ENCODE data around the gene PAX6. TPM values are rescaled to one million over a fixed set of nuclear protein-coding genes. Genes with fewer than 3 reads are reported as not detected.

Gene PAX6
- total RNA-seq, 1 donor = not detected

DNA sequence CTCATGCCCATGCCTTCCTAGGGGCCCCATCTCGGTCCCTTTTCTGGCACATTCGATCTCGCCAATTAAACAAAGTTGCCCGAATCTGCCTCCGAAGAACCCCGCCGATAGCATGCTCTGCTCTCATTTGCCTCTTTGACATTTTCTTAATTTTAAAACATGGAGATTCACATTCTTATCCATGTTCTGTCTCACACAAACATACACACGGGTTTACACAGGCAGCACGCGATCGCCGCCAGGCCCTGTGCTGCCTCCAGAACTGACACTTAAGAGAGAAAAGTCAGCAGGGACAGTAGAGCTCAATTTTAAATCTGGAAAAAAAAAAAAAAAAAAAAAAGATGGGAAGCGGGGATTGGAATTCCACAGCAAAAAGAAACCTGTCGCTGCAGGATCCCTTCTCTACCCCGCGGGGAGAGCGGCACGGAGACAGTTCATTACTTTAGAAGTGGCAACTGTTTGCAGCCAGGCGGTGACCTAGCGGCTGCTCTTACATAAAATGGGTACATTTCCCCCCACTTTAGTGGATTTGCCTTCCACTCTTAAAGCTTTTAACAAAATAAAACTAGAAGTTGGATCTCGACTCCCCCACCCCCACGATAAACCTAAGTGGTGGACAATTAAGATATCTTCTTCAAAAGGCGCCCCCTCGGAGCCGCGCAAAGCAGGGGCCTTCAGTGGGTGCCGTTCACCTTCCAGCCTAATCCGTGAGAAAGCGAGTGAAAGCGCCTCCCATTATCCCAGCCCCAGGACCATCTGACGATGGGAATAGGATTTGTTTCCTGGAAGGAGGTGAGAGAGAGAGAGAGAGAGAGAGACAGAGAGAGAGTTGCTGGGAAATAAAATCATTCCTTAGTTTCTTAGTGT, 13.7 kb downstream of the PAX6 start:
- no peak overlapping the region for H3K4me3 ChIP-seq (ENCODE audit: low read depth, low read length)
- TF ChIP-seq, protein P1, sequence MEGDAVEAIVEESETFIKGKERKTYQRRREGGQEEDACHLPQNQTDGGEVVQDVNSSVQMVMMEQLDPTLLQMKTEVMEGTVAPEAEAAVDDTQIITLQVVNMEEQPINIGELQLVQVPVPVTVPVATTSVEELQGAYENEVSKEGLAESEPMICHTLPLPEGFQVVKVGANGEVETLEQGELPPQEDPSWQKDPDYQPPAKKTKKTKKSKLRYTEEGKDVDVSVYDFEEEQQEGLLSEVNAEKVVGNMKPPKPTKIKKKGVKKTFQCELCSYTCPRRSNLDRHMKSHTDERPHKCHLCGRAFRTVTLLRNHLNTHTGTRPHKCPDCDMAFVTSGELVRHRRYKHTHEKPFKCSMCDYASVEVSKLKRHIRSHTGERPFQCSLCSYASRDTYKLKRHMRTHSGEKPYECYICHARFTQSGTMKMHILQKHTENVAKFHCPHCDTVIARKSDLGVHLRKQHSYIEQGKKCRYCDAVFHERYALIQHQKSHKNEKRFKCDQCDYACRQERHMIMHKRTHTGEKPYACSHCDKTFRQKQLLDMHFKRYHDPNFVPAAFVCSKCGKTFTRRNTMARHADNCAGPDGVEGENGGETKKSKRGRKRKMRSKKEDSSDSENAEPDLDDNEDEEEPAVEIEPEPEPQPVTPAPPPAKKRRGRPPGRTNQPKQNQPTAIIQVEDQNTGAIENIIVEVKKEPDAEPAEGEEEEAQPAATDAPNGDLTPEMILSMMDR (IDR thresholded peaks at IDR 0.05; ENCODE audit: insufficient read depth, low read depth, low read length) = no peak
- DNase-seq (ENCODE audit: low read depth) = no peak

DNA sequence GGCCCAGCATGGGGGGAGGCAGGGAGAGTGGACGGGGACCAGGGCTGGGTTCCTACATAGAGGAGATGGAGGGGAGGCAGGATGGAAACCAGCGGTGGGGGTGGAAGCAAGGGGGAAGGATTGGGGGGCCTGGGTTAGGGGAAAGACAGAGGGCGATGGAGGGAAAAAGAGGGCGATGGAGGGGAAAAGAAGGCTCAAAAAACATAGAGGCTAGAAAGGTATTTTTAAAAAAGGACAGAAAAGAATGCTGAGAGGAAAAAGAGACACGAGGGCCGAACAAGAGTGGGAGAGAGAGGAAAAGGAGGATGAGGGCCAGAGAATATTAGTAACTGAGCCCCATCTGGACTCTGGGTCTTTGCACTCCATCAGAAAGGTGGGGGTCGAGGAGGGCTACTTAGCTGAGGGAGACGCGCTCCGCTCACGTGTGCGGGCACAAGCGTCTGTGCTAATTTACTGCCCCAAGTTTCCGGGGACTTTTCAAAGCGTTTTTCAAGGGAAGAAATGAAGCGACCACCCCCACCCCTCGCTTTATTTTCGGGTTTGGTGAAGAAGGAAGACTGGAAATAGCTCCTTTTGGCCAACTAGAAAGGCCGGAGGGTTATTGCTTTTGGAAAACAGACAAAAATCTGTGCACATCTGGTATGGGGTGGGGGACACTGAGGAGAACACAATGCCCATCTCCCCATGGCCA, 14.5 kb downstream of the PAX6 start:
- no peak overlapping the region for H3K4me3 ChIP-seq (ENCODE audit: low read depth, low read length)
- TF ChIP-seq, protein P1 (IDR thresholded peaks at IDR 0.05; ENCODE audit: insufficient read depth, low read depth, low read length) = no peak
- no peak for DNase-seq (ENCODE audit: low read depth)

DNA sequence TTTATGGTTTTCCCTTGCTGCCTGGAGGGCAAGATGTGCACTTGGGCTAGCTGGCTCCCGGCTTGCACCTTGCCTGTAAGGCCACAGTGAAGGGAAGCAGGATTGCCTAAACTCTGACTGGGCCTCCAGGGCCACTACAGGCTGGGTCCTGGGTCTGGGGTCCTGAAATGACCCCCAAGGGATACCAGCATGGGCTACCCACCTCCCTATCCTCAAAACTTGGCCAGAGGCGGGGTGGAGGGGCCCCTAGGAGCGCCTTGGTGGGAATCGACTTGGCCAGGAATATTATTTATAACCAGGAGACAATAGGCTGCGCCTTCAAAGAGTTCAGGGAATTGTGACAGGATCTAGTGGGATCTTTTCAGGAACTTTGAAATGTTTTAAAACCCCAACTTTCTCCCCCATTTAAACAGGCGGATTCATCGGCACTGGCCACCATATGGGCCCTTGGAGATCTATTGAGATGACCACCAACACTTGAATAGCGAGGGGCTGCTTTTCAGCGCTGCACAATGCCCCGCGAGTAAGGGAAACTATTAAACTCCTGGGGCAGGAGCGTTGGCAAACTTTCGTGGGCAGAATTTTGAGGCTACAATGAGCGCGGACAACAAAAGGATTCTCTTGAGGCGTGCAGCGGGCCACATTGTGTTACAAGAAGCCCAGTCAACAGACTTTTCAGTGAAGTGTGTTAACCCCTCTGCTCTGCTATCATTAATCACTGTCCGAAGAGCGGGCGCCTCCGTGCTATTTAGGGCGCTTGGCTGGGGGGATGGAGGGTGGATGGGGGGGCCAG, 15.2 kb downstream of the PAX6 start:
- TF ChIP-seq, protein P1 (IDR thresholded peaks at IDR 0.05; ENCODE audit: insufficient read depth, low read depth, low read length) = no peak
- H3K4me3 ChIP-seq (ENCODE audit: low read depth, low read length) = no peak overlapping the region
- no peak for DNase-seq (ENCODE audit: low read depth)

DNA sequence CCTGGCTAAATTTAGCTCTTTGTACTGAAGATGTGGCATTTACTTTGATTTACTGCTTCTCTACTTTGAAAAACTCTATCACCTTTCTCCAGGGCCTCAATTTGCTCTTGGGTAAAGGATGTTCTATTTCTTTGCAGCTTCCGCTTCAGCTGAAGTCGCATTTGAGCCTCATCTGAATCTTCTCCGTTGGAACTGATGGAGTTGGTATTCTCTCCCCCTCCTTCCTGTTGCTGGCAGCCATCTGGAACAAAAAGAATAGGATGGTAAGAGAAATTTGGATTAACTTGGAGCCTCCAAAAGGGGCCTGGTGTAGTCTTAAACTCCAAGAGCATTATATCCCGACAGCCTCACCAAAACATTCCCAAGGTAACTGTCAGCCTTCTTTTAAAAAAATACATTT, 16.6 kb downstream of the PAX6 start:
- H3K4me3 ChIP-seq (ENCODE audit: low read depth, low read length) = no peak overlapping the region
- TF ChIP-seq, protein P1 (IDR thresholded peaks at IDR 0.05; ENCODE audit: insufficient read depth, low read depth, low read length) = no peak
- no peak for DNase-seq (ENCODE audit: low read depth)

DNA sequence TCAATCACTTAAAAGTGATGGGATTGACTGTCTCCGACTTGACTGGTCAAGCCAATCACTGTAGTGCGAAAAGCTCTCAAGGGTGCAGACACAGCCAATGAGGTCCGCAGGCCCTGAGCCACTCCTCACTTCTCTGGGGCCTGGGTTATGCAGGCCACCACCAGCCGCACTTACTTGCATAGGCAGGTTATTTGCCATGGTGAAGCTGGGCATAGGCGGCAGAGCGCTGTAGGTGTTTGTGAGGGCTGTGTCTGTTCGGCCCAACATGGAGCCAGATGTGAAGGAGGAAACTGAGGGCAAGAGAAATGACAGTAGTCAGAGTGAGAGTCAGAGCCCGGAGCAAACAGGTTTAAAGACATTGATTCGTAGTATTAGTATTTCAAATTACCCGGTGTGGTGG, 17.9 kb downstream of the PAX6 start:
- H3K4me3 ChIP-seq (ENCODE audit: low read depth, low read length) = no peak overlapping the region
- no peak for DNase-seq (ENCODE audit: low read depth)
- TF ChIP-seq, protein P1 (IDR thresholded peaks at IDR 0.05; ENCODE audit: insufficient read depth, low read depth, low read length) = no peak

DNA sequence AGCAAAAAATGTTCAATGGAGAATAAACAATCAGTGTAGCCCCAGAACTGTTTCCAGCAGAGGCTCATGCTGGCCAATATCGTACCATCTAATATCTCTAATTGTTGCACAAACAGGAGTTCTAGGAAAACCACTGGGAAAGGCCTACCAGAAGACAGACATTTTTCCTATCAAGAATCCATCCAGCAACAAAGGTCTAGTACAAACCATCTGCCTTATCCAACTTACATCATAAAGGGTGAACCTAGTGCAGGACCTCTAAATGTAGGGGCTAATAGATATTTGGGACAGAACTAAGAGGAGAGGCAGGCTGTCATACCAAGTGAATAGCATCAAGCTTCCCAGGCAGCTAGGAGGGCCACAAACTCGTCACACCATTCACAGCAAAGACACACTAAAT, 18.7 kb downstream of the PAX6 start:
- no peak for DNase-seq (ENCODE audit: low read depth)
- H3K4me3 ChIP-seq (ENCODE audit: low read depth, low read length) = no peak overlapping the region
- TF ChIP-seq, protein P1 (IDR thresholded peaks at IDR 0.05; ENCODE audit: insufficient read depth, low read depth, low read length) = no peak
